ENCODE data around the gene PCDHGA1. TPM values are rescaled to one million over a fixed set of nuclear protein-coding genes. Genes with fewer than 3 reads are reported as not detected.

PCDHGA1 gene
- polyA plus RNA-seq, 2 of the 4 experiments (the other 2 are of a cell fraction), result 0.32 to 0.71 TPM

DNA sequence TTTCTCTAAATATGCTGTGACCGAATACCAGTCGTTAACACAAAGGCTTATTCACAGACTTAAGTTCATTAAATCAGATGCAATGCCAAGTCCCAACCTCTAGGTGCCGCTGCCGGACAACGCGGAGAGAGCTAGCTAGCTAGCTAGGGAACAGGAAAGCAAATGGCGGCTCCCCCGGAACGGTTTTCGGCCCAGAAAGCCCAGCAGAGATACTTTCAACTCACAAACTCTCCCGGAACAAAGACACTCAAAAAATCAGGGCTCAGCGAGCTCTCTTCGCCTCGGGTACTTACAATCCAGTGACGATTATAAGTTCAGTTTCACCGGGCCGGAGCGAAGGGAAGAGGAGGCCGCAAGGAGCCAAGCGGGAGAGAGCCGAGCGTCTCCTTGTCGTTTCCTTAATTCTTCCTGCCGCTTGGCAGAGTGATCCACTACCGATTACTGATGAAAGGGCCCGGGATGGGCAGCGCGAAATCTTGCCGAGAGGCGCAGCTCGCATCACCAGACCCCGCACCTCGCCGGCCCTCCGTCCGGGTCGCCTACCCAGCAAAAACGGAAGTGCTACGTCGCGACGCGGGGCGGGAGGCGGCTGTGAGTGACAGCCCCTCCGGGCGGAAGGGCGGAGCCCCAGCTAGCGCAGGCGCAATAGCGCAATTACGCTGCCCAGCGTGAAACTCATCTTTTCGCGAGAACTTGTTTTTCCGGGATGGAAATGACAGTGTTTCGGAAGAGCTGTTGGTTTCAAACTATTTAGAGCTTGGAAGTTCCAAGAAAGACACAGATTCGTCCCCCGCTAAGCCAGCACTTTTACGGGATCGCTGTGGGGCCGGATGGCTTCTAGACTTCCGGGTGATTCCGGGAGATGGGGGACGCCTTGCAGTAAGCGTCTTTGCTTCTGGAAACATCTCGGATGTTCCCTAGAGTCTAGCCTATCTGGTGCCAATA is 9.8 kb upstream of the PCDHGA1 start, which contains the start of gene TAF7 (continued):
- TF ChIP-seq, protein P1, sequence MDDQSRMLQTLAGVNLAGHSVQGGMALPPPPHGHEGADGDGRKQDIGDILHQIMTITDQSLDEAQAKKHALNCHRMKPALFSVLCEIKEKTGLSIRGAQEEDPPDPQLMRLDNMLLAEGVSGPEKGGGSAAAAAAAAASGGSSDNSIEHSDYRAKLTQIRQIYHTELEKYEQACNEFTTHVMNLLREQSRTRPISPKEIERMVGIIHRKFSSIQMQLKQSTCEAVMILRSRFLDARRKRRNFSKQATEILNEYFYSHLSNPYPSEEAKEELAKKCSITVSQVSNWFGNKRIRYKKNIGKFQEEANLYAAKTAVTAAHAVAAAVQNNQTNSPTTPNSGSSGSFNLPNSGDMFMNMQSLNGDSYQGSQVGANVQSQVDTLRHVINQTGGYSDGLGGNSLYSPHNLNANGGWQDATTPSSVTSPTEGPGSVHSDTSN (IDR thresholded peaks at IDR 0.05), result peak; percentile 96
- TF ChIP-seq EHMT2 (IDR thresholded peaks at IDR 0.05; ENCODE audit: low read depth) (no peak), RCOR1 (IDR thresholded peaks at IDR 0.05; ENCODE audit: low read depth, low read length) (no peak), MAFK (IDR thresholded peaks at IDR 0.05; ENCODE audit: partially characterized antibody) (peak; percentile 73), JUNB (IDR thresholded peaks at IDR 0.05) (no peak), POLR2A (IDR thresholded peaks at IDR 0.05; ENCODE audit: low read length) (peak; percentile 79), HOXB5 (CRISPR knock-in tag; IDR thresholded peaks at IDR 0.05) (peak; percentile 35; the same call in 1 of the 2 replicates), PHF8 (IDR thresholded peaks at IDR 0.05; ENCODE audit: borderline replicate concordance, low read depth) (peak; percentile 100), E2F6 (IDR thresholded peaks at IDR 0.05; ENCODE audit: borderline replicate concordance, low read depth) (peak; percentile 85; the same call in 1 of the 2 replicates), HEYL (CRISPR knock-in tag; IDR thresholded peaks at IDR 0.05) (no peak), CHD2 (IDR thresholded peaks at IDR 0.05; ENCODE audit: low read length, partially characterized antibody) (peak; percentile 74), SREBF2 (IDR thresholded peaks at IDR 0.05) (no peak), RFX5 (IDR thresholded peaks at IDR 0.05) (no peak), RARB (CRISPR knock-in tag; IDR thresholded peaks at IDR 0.05) (no peak), CEBPB (IDR thresholded peaks at IDR 0.05) (no peak), JUN (IDR thresholded peaks at IDR 0.05) (peak; percentile 85 to 88; a peak in 4 of 5 replicates), SMC3 (IDR thresholded peaks at IDR 0.05) (no peak), NPAS2 (CRISPR knock-in tag; IDR thresholded peaks at IDR 0.05; ENCODE audit: borderline replicate concordance) (no peak), KDM1A (IDR thresholded peaks at IDR 0.05; ENCODE audit: low read depth) (no peak), ZC3H11A (IDR thresholded peaks at IDR 0.05) (no peak), MYC (IDR thresholded peaks at IDR 0.05; ENCODE audit: borderline replicate concordance, low read length) (no peak), TFCP2L1 (CRISPR knock-in tag; IDR thresholded peaks at IDR 0.05) (0 out of 2 replicates have a peak, but pooled peaks have one; percentile 41), REST (IDR thresholded peaks at IDR 0.05) (peak; percentile 66), ZNF302 (CRISPR knock-in tag; IDR thresholded peaks at IDR 0.05) (no peak)
- TF ChIP-seq, protein P2, sequence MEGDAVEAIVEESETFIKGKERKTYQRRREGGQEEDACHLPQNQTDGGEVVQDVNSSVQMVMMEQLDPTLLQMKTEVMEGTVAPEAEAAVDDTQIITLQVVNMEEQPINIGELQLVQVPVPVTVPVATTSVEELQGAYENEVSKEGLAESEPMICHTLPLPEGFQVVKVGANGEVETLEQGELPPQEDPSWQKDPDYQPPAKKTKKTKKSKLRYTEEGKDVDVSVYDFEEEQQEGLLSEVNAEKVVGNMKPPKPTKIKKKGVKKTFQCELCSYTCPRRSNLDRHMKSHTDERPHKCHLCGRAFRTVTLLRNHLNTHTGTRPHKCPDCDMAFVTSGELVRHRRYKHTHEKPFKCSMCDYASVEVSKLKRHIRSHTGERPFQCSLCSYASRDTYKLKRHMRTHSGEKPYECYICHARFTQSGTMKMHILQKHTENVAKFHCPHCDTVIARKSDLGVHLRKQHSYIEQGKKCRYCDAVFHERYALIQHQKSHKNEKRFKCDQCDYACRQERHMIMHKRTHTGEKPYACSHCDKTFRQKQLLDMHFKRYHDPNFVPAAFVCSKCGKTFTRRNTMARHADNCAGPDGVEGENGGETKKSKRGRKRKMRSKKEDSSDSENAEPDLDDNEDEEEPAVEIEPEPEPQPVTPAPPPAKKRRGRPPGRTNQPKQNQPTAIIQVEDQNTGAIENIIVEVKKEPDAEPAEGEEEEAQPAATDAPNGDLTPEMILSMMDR (IDR thresholded peaks at IDR 0.05), result peak; percentile 78
- TF ChIP-seq, protein P3, sequence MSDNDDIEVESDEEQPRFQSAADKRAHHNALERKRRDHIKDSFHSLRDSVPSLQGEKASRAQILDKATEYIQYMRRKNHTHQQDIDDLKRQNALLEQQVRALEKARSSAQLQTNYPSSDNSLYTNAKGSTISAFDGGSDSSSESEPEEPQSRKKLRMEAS (IDR thresholded peaks at IDR 0.05), result peak; percentile 84
